Keratinocyte (primary cell): Measurements from ENCODE around the gene PTPRU. TPM values are rescaled to one million over a fixed set of nuclear protein-coding genes. Genes with fewer than 3 reads are reported as not detected.

Experiments
- DNase-seq: peaks from one replicate; pipeline ENCODE4 v3.0.0-alpha.2; 2011; ENCODE audit warnings: low read depth, missing footprints, low spot score
- FAIRE-seq: peaks from 2 replicates; lab custom pipeline; 2011; peaks lifted over from hg19 to GRCh38; lab: Jason Lieb, UNC
- H2AFZ ChIP-seq: 2 replicates; pipeline ENCODE4 v1.6.0; 2012; ENCODE audit warnings: low read length, control low read depth, inconsistent platforms; ENCODE audit not compliant: control insufficient read depth
- H3K27ac ChIP-seq: 2 replicates; pipeline ENCODE4 v1.5.1; 2011; ENCODE audit warnings: low read length; ENCODE audit not compliant: control insufficient read depth, insufficient read depth
- H3K27me3 ChIP-seq: 3 replicates; pipeline ENCODE4 v1.6.0; 2011; ENCODE audit warnings: low read length; ENCODE audit not compliant: control insufficient read depth, insufficient read depth; ENCODE audit errors: extremely low read depth
- H3K36me3 ChIP-seq, 2 experiments: 2 replicates in 1 of 2; 3 replicates in 1 of 2; pipeline ENCODE4 v1.5.1; 2011; ENCODE audit warnings: low read length in 2 of 2, mild to moderate bottlenecking in 1 of 2; ENCODE audit not compliant: control insufficient read depth in 2 of 2, insufficient read depth in 2 of 2; ENCODE audit errors: extremely low read depth in 1 of 2
- H3K4me1 ChIP-seq: 3 replicates; pipeline ENCODE4 v1.5.1; 2011; ENCODE audit warnings: low read length; ENCODE audit not compliant: control insufficient read depth, insufficient read depth; ENCODE audit errors: extremely low read depth
- H3K4me2 ChIP-seq: 3 replicates; pipeline ENCODE4 v1.6.0; 2011; ENCODE audit warnings: low read depth, low read length; ENCODE audit not compliant: control insufficient read depth, insufficient read depth; ENCODE audit errors: extremely low read depth
- H3K4me3 ChIP-seq, 3 experiments: fragments of 200-600 bp in 1 of 3; sonication (generic) in 1 of 3; 2 replicates in 2 of 3; 3 replicates in 1 of 3; pipeline ENCODE4 v1.5.1; 2011 to 2016; ENCODE audit warnings: low read length in 3 of 3, mild to moderate bottlenecking in 3 of 3, control low read depth in 2 of 3, inconsistent platforms in 1 of 3, low read depth in 1 of 3, mixed read lengths in 1 of 3, mixed run types in 1 of 3, moderate library complexity in 1 of 3; ENCODE audit not compliant: control insufficient read depth in 2 of 3, insufficient read depth in 2 of 3; ENCODE audit errors: extremely low read depth in 1 of 3
- H3K79me2 ChIP-seq: 2 replicates; pipeline ENCODE4 v1.6.0; 2012; ENCODE audit warnings: low read length; ENCODE audit not compliant: control insufficient read depth, insufficient read depth
- H3K9ac ChIP-seq: 3 replicates; pipeline ENCODE4 v1.6.0; 2011; ENCODE audit warnings: low read length; ENCODE audit not compliant: control insufficient read depth, insufficient read depth; ENCODE audit errors: extremely low read depth
- H3K9me1 ChIP-seq: 3 replicates; pipeline ENCODE4 v1.6.0; 2011; ENCODE audit warnings: low read length; ENCODE audit not compliant: control insufficient read depth, insufficient read depth; ENCODE audit errors: extremely low read depth
- H3K9me3 ChIP-seq: 2 replicates; pipeline ENCODE4 v1.5.1; 2012; ENCODE audit warnings: low read depth, low read length; ENCODE audit not compliant: control insufficient read depth
- H4K20me1 ChIP-seq: 3 replicates; pipeline ENCODE4 v1.6.0; 2011; ENCODE audit warnings: low read length; ENCODE audit not compliant: control insufficient read depth, insufficient read depth; ENCODE audit errors: extremely low read depth
- CTCF ChIP-seq, 3 experiments: IDR thresholded peaks in 1 of 3; conservative IDR thresholded peaks in 1 of 3; optimal IDR thresholded peaks in 1 of 3; 2 replicates in 2 of 3; 3 replicates in 1 of 3; pipeline versions ENCODE3 to v1.5.1; 2011; ENCODE audit warnings: low read length in 3 of 3, mild to moderate bottlenecking in 3 of 3, moderate library complexity in 2 of 3, control low read depth in 1 of 3, inconsistent platforms in 1 of 3; ENCODE audit not compliant: insufficient read depth in 2 of 3; ENCODE audit errors: extremely low read depth in 1 of 3
- EZH2 ChIP-seq: IDR thresholded peaks from one replicate; pipeline ENCODE4 v1.6.1; 2012; ENCODE audit warnings: inconsistent platforms, mild to moderate bottlenecking, low read length, moderate library complexity
- dilution Hi-C: fragments of 300-500 bp; cut with MboI; formaldehyde crosslinking; loops from one replicate; pipeline ENCODE4 v1.7.0; 2020; ENCODE audit warnings: low sequenced_read_pairs; ENCODE audit not compliant: extremely low pct_ligation_motif_present
- polyA plus RNA-seq, 5 experiments: library from polyadenylated mRNA; depleted of rRNA in 3 of 5; stranded (reverse) in 3 of 5; stranded (forward) in 1 of 5; unstranded in 1 of 5; fragments of >200 nt; gene quantifications; 1 replicate in 1 of 5; 2 replicates in 3 of 5; 3 replicates in 1 of 5; pipeline versions ENCODE4 v1.2.1 to v1.2.3, GENCODE V29; 2011 to 2012; ENCODE audit warnings: missing spikeins in 2 of 5, low read depth in 1 of 5, low replicate concordance in 1 of 5

PTPRU gene
- polyA plus RNA-seq, 1 donor (not counting 4 experiments of a cell fraction or from before 2014, with no cell fraction given), result 4.3 TPM

- no peak overlapping the region for H3K9ac ChIP-seq
- H3K4me3 ChIP-seq, result no peak overlapping the region
- TF ChIP-seq EZH2, result no peak
- TF ChIP-seq CTCF (optimal IDR thresholded peaks at IDR 0.05 in 1 of 3, IDR thresholded peaks at IDR 0.05 in 1 of 3, conservative IDR thresholded peaks at IDR 0.05 in 1 of 3; ENCODE audit: extremely low read depth in 1 of 3, insufficient read depth in 2 of 3, low read length in 3 of 3), result no peak
- no peaks in the 10 kb centered on the region for H3K9me3 ChIP-seq
- no peaks in the 10 kb centered on the region for H3K9me1 ChIP-seq
- no peak overlapping the region for H3K4me2 ChIP-seq
- H3K4me1 ChIP-seq, result no peaks in the 10 kb centered on the region
- H3K36me3 ChIP-seq, result no peaks in the 10 kb centered on the region
- dilution Hi-C loops, result no loop called here
- FAIRE-seq (no peak), DNase-seq (no peak)
- no peak overlapping the region for H2AFZ ChIP-seq
- no peak overlapping the region for H3K27ac ChIP-seq
- no peaks in the 10 kb centered on the region for H4K20me1 ChIP-seq
- peaks cover 5% of the 10 kb centered on the region for H3K27me3 ChIP-seq
- no peaks in the 10 kb centered on the region for H3K79me2 ChIP-seq
These were observed 96.7 kb downstream of the PTPRU start for GRCh38 chr1:29333008-29333407.

- H3K4me1 ChIP-seq, result no peaks in the 10 kb centered on the region
- no peak overlapping the region for H2AFZ ChIP-seq
- no peak overlapping the region for H3K4me3 ChIP-seq
- DNase-seq (no peak), FAIRE-seq (no peak)
- no peaks in the 10 kb centered on the region for H3K36me3 ChIP-seq
- no peak overlapping the region for H3K9ac ChIP-seq
- dilution Hi-C loops, result no loop called here
- no peaks in the 10 kb centered on the region for H3K9me1 ChIP-seq
- H3K27ac ChIP-seq, result no peak overlapping the region
- TF ChIP-seq CTCF (optimal IDR thresholded peaks at IDR 0.05 in 1 of 3, IDR thresholded peaks at IDR 0.05 in 1 of 3, conservative IDR thresholded peaks at IDR 0.05 in 1 of 3; ENCODE audit: extremely low read depth in 1 of 3, insufficient read depth in 2 of 3, low read length in 3 of 3), result no peak
- TF ChIP-seq EZH2, result no peak
- H3K9me3 ChIP-seq, result no peaks in the 10 kb centered on the region
- H3K79me2 ChIP-seq, result no peaks in the 10 kb centered on the region
- H4K20me1 ChIP-seq, result no peaks in the 10 kb centered on the region
- peaks cover 5% of the 10 kb centered on the region for H3K27me3 ChIP-seq
- H3K4me2 ChIP-seq, result no peak overlapping the region
These were observed 99.3 kb downstream of the PTPRU start for GRCh38 chr1:29335573-29335972.
